Neuronal stem cell (in vitro differentiated cells): ENCODE data around the gene AHSA1.

Experiments used
- DNase-seq: peaks from one replicate; pipeline ENCODE4 v3.0.0-alpha.2; 2013; ENCODE audit warnings: low spot score
- H2AFZ ChIP-seq: one replicate; pipeline ENCODE4 v1.6.1; 2013; ENCODE audit warnings: mild to moderate bottlenecking, low read length, inconsistent platforms
- H2AK5ac ChIP-seq: 2 replicates; pipeline ENCODE4 v1.6.1; 2013; ENCODE audit warnings: low read depth, mild to moderate bottlenecking, inconsistent platforms, low read length, moderate library complexity, mixed read lengths
- H2BK120ac ChIP-seq: 2 replicates; pipeline ENCODE4 v1.6.1; 2013; ENCODE audit warnings: low read depth, mild to moderate bottlenecking, inconsistent platforms, low read length, moderate library complexity, mixed read lengths
- H2BK12ac ChIP-seq: one replicate; pipeline ENCODE4 v1.6.1; 2013; ENCODE audit warnings: low read length, inconsistent platforms
- H2BK15ac ChIP-seq: 2 replicates; pipeline ENCODE4 v1.6.1; 2013; ENCODE audit warnings: mild to moderate bottlenecking, low read length, inconsistent platforms, mixed read lengths
- H2BK5ac ChIP-seq: one replicate; pipeline ENCODE4 v1.6.1; 2013; ENCODE audit warnings: inconsistent platforms, mild to moderate bottlenecking, low read length, moderate library complexity
- H3K14ac ChIP-seq: one replicate; pipeline ENCODE4 v1.6.1; 2013; ENCODE audit warnings: low read length, inconsistent platforms
- H3K18ac ChIP-seq: 2 replicates; pipeline ENCODE4 v1.6.1; 2013; ENCODE audit warnings: low read length, inconsistent platforms
- H3K23ac ChIP-seq: 2 replicates; pipeline ENCODE4 v1.6.1; 2013; ENCODE audit warnings: low read depth, mild to moderate bottlenecking, mixed read lengths, low read length, inconsistent platforms; ENCODE audit not compliant: poor library complexity
- H3K27ac ChIP-seq: replicated peaks from 3 replicates; pipeline ENCODE4 v1.5.1; 2013; ENCODE audit warnings: low read length, inconsistent platforms
- H3K27me3 ChIP-seq, 3 experiments: 2 replicates each; pipeline ENCODE4 v1.6.1; 2013; ENCODE audit warnings: low read length in 3 of 3, mild to moderate bottlenecking in 2 of 3, inconsistent platforms in 1 of 3, low read depth in 1 of 3, mixed read lengths in 1 of 3, moderate library complexity in 1 of 3; ENCODE audit not compliant: control insufficient read depth in 3 of 3, insufficient read depth in 3 of 3
- H3K36me3 ChIP-seq, 2 donors: replicated peaks in 1 of 2; 2 replicates each; pipeline ENCODE4 v1.6.1; 2013; ENCODE audit warnings: low read length in 2 of 2; ENCODE audit not compliant: control insufficient read depth in 2 of 2, insufficient read depth in 2 of 2
- H3K4ac ChIP-seq: 2 replicates; pipeline ENCODE4 v1.6.1; 2013; ENCODE audit warnings: inconsistent platforms, mild to moderate bottlenecking, low read length, moderate library complexity
- H3K4me1 ChIP-seq, 2 donors: 1 replicate in 1 of 2; 2 replicates in 1 of 2; pipeline ENCODE4 v1.6.1; 2013; ENCODE audit warnings: low read length in 2 of 2, low read depth in 1 of 2; ENCODE audit not compliant: control insufficient read depth in 2 of 2, insufficient read depth in 1 of 2
- H3K4me2 ChIP-seq: one replicate; pipeline ENCODE4 v1.6.1; 2013; ENCODE audit warnings: mild to moderate bottlenecking, low read length, inconsistent platforms; ENCODE audit not compliant: insufficient read depth, poor library complexity, severe bottlenecking
- H3K4me3 ChIP-seq, 2 donors: 2 replicates each; pipeline ENCODE4 v1.5.1; 2013; ENCODE audit warnings: low read length in 2 of 2, mild to moderate bottlenecking in 2 of 2, inconsistent platforms in 1 of 2, moderate library complexity in 1 of 2
- H3K79me1 ChIP-seq: one replicate; pipeline ENCODE4 v1.6.1; 2013; ENCODE audit warnings: low read depth, mild to moderate bottlenecking, inconsistent platforms, low read length, moderate library complexity
- H3K9ac ChIP-seq: one replicate; pipeline ENCODE4 v1.6.1; 2013; ENCODE audit warnings: mild to moderate bottlenecking, low read depth, low read length, inconsistent platforms; ENCODE audit not compliant: poor library complexity
- H3K9me3 ChIP-seq, 2 donors: replicated peaks in 1 of 2; 2 replicates each; pipeline versions ENCODE3 to v1.6.1; 2013; ENCODE audit warnings: low read length in 2 of 2, mild to moderate bottlenecking in 2 of 2, inconsistent platforms in 1 of 2, low read depth in 1 of 2, mixed read lengths in 1 of 2, moderate library complexity in 1 of 2; ENCODE audit not compliant: control insufficient read depth in 2 of 2, insufficient read depth in 1 of 2
- H4K8ac ChIP-seq: one replicate; pipeline ENCODE4 v1.6.1; 2013; ENCODE audit warnings: low read depth, mild to moderate bottlenecking, inconsistent platforms, low read length, moderate library complexity
- H4K91ac ChIP-seq: one replicate; pipeline ENCODE4 v1.6.1; 2013; ENCODE audit warnings: low read length, low read depth, mild to moderate bottlenecking, inconsistent platforms; ENCODE audit not compliant: poor library complexity
- WGBS, 2 donors: extraction: QIAGEN DNeasy Blood & Tissue Kit; methylation state at CpG; one replicate each; pipeline ENCODE4 v1.1.7; 2013; ENCODE audit warnings: missing lambda C conversion rate in 2 of 2, mixed read lengths in 1 of 2; ENCODE audit not compliant: insufficient read length in 2 of 2, insufficient replicate concordance in 1 of 2; ENCODE audit errors: extremely low coverage in 2 of 2; 5-methylcytosine and 5-hydroxymethylcytosine counted together

The AHSA1 gene

GRCh38 chr14:77491056-77491455 is 33.2 kb downstream of the AHSA1 start:
- no peak overlapping the region for H2AK5ac ChIP-seq
- H3K36me3 ChIP-seq: no peaks in the 10 kb centered on the region
- H3K4ac ChIP-seq: no peak overlapping the region
- DNase-seq: no peak
- no peaks in the 10 kb centered on the region for H3K79me1 ChIP-seq
- H3K4me3 ChIP-seq: no peak overlapping the region
- no peak overlapping the region for H2BK120ac ChIP-seq
- H3K9ac ChIP-seq: no peak overlapping the region
- no peak overlapping the region for H4K91ac ChIP-seq
- no peak overlapping the region for H4K8ac ChIP-seq
- peaks cover 0 to 25% (median 0%) of the 10 kb centered on the region in 3 experiments for H3K27me3 ChIP-seq
- no peak overlapping the region for H2BK15ac ChIP-seq
- no peak overlapping the region for H2BK5ac ChIP-seq
- no peak overlapping the region for H2BK12ac ChIP-seq
- no peaks in the 10 kb centered on the region for H3K4me1 ChIP-seq
- H2AFZ ChIP-seq: no peak overlapping the region
- H3K14ac ChIP-seq: no peak overlapping the region
- no peak overlapping the region for H3K18ac ChIP-seq
- H3K9me3 ChIP-seq: no peaks in the 10 kb centered on the region
- H3K23ac ChIP-seq: no peak overlapping the region
- H3K4me2 ChIP-seq: no peak overlapping the region
- no CpG with 5 or more reads among the region's 5 CpGs for WGBS, 2 donors
- H3K27ac ChIP-seq: no peak overlapping the region

- Histone ChIP-seq H3K4me3 (no peak overlapping the region), H3K79me1 (no peaks in the 10 kb centered on the region), H2AFZ (no peak overlapping the region), H2BK15ac (no peak overlapping the region), H3K18ac (no peak overlapping the region), H3K4me2 (no peak overlapping the region), H3K9me3 (no peaks in the 10 kb centered on the region), H3K4me1 (peaks cover 2% of the 10 kb centered on the region in 2 donors), H2AK5ac (no peak overlapping the region), H3K27ac (no peak overlapping the region), H3K27me3 (peaks cover 21 to 39% (median 34%) of the 10 kb centered on the region in 3 experiments), H4K8ac (no peak overlapping the region), H3K36me3 (no peaks in the 10 kb centered on the region), H4K91ac (no peak overlapping the region), H3K4ac (no peak overlapping the region), H3K9ac (no peak overlapping the region), H2BK12ac (no peak overlapping the region), H3K14ac (no peak overlapping the region), H2BK5ac (no peak overlapping the region), H3K23ac (no peak overlapping the region), H2BK120ac (no peak overlapping the region)
- WGBS, 2 donors: no CpG with 5 or more reads among the region's 7 CpGs
- DNase-seq: no peak
Observed at GRCh38 chr14:77495334-77495733, 37.4 kb downstream of the AHSA1 start.

- no CpG with 5 or more reads among the region's 104 CpGs for WGBS, 2 donors
- H3K4me3 ChIP-seq: peak within 1 kb of the TSS; percentile 51 to 84
- peak; percentile 44 for DNase-seq
Observed at GRCh38 chr14:77498120-77498979, 40.5 kb downstream of the AHSA1 start, which contains the start of gene ISM2. ISM2 (minus strand) TSS chr14:77498816; CDS start chr14:77498793, 23 bp downstream.

GRCh38 chr14:77498984-77499527 is 41.2 kb downstream of the AHSA1 start:
- Histone ChIP-seq H2BK12ac (peak overlapping the region; percentile 75), H3K4me3 (peak overlapping the region; percentile 51 to 84), H3K4ac (no peak overlapping the region), H4K91ac (no peak overlapping the region), H3K27ac (no peak overlapping the region), H3K23ac (no peak overlapping the region), H3K14ac (no peak overlapping the region), H2BK5ac (no peak overlapping the region), H3K27me3 (peaks cover 21 to 45% (median 34%) of the 10 kb centered on the region in 3 experiments), H3K4me1 (peaks cover 2% of the 10 kb centered on the region in 2 donors), H3K9me3 (no peaks in the 10 kb centered on the region), H2BK15ac (peak overlapping the region; percentile 100), H3K9ac (peak overlapping the region; percentile 84), H3K79me1 (no peaks in the 10 kb centered on the region), H3K4me2 (peak overlapping the region; percentile 99), H3K18ac (peak overlapping the region; percentile 94), H4K8ac (no peak overlapping the region), H2BK120ac (peak overlapping the region; percentile 61), H2AK5ac (no peak overlapping the region), H2AFZ (peak overlapping the region; percentile 92), H3K36me3 (no peaks in the 10 kb centered on the region)
- peak; percentile 27 for DNase-seq
- WGBS, 2 donors: no CpG with 5 or more reads among the region's 53 CpGs

More at GRCh38 chr14:77498120-77498979, 40.5 kb downstream of the AHSA1 start, which contains the start of gene ISM2:
- Histone ChIP-seq H3K4me1 (peaks cover 2% of the 10 kb centered on the region in 2 donors), H3K27me3 (peaks cover 21 to 45% (median 34%) of the 10 kb centered on the region in 3 experiments), H3K9me3 (no peaks in the 10 kb centered on the region), H3K4me2 (peak within 1 kb of the TSS; percentile 99), H4K8ac (no peak within 1 kb of the TSS), H3K27ac (no peak within 1 kb of the TSS), H4K91ac (no peak within 1 kb of the TSS), H2BK5ac (no peak within 1 kb of the TSS), H3K9ac (peak within 1 kb of the TSS; percentile 84), H3K14ac (no peak within 1 kb of the TSS), H3K18ac (peak within 1 kb of the TSS; percentile 94), H2AK5ac (no peak within 1 kb of the TSS), H2AFZ (peak within 1 kb of the TSS; percentile 92), H3K23ac (peak within 1 kb of the TSS; percentile 75), H3K36me3 (no peaks in the 10 kb centered on the region), H2BK120ac (peak within 1 kb of the TSS; percentile 61), H3K79me1 (no peaks in the 10 kb centered on the region), H2BK15ac (peak within 1 kb of the TSS; percentile 100), H2BK12ac (peak within 1 kb of the TSS; percentile 75), H3K4ac (no peak within 1 kb of the TSS)
